ENCODE data around the gene GRB2. TPM values are rescaled to one million over a fixed set of nuclear protein-coding genes. Genes with fewer than 3 reads are reported as not detected.

GRB2 gene
- total and polyA plus RNA-seq, 2 donors from 2014 or later, result 65.3 to 119 TPM

DNA sequence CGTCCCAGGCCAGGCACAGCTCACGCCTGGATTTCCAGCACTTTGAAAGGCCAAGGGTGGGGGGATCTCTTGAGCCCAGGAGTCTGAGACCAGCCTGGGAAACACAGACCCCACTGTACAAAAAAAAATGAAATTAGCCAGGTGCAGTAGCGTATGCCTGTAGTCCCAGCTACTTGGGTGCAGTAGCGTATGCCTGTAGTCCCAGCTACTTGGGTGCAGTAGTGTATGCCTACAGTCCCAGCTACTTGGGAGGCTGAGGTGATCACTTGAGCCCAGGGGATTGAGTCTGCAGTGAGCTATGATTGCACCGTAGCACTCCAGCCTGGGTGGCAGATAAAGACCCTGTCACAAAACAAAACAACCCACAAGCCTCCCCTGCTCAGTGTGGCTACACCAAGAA lies 89.2 kb downstream of the GRB2 start:
- no peak overlapping the region for H3K4me3 ChIP-seq (ENCODE audit: low read length in 3 of 3)
- TF ChIP-seq, protein P1, sequence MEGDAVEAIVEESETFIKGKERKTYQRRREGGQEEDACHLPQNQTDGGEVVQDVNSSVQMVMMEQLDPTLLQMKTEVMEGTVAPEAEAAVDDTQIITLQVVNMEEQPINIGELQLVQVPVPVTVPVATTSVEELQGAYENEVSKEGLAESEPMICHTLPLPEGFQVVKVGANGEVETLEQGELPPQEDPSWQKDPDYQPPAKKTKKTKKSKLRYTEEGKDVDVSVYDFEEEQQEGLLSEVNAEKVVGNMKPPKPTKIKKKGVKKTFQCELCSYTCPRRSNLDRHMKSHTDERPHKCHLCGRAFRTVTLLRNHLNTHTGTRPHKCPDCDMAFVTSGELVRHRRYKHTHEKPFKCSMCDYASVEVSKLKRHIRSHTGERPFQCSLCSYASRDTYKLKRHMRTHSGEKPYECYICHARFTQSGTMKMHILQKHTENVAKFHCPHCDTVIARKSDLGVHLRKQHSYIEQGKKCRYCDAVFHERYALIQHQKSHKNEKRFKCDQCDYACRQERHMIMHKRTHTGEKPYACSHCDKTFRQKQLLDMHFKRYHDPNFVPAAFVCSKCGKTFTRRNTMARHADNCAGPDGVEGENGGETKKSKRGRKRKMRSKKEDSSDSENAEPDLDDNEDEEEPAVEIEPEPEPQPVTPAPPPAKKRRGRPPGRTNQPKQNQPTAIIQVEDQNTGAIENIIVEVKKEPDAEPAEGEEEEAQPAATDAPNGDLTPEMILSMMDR (IDR thresholded peaks at IDR 0.05; ENCODE audit: borderline replicate concordance, extremely low read depth, insufficient read depth), result no peak
- H3K27me3 ChIP-seq (ENCODE audit: control insufficient read depth, insufficient read depth, low read length), result no peaks in the 10 kb centered on the region
- intact Hi-C loops (cut with DNase I), result no loop called here
- peaks cover 0 to 24% (median 10%) of the 10 kb centered on the region in 3 donors for H3K36me3 ChIP-seq (ENCODE audit: control insufficient read depth in 2 of 3, insufficient read depth in 3 of 3, low read length in 3 of 3)
- peaks cover 0 to 2% (median 0%) of the 10 kb centered on the region in 3 donors for H3K4me1 ChIP-seq (ENCODE audit: control insufficient read depth in 2 of 3, insufficient read depth in 2 of 3, low read depth in 1 of 3, low read length in 3 of 3)
- H3K9me3 ChIP-seq (ENCODE audit: control insufficient read depth in 2 of 3, insufficient read depth in 1 of 3, low read length in 3 of 3), result no peaks in the 10 kb centered on the region
- FAIRE-seq, result no peak
- no peak for DNase-seq
- no peak overlapping the region for H3K9ac ChIP-seq (ENCODE audit: low read length in 3 of 3)
- no peak overlapping the region for H3K27ac ChIP-seq (ENCODE audit: low read depth in 2 of 2, low read length in 2 of 2)

GRCh38 chr17:75315541-75316243 lies 89.8 kb downstream of the GRB2 start:
- FAIRE-seq, result no peak
- intact Hi-C loops (cut with DNase I), result no loop called here

DNA sequence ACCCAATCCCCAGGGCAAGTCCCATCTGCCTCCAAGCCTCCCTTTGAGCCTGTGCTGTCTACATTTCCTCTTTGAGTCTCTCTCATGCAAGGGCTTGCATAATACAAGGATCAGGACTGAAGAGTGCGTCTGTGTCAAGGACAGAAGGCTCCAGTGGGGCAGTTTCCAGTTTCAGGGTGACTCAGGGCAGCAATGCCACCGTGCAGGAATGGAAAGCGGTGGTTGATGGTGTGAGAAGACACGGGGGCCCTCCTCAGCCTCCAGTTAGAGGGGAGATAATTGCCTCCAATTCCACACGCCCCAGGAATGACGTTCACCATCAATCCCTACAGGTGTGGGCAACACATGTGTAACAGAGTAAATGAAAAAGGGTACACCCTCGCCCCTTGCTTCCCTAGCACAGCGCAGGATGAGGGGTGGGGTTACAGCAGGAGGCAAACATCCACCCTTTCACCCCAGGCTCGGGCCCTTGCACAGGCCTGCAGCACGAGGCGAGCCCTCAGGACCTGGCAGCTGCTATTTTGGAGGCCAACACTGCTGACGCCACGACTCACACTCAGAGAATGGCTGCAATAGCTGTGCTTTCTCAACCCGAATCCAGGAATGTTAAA lies 91.4 kb downstream of the GRB2 start:
- intact Hi-C loops (cut with DNase I), result no loop called here
- H3K9me3 ChIP-seq (ENCODE audit: control insufficient read depth in 2 of 3, insufficient read depth in 1 of 3, low read length in 3 of 3), result no peaks in the 10 kb centered on the region
- TF ChIP-seq, protein P1 (IDR thresholded peaks at IDR 0.05; ENCODE audit: borderline replicate concordance, extremely low read depth, insufficient read depth), result no peak
- H3K9ac ChIP-seq (ENCODE audit: low read length in 3 of 3), result no peak overlapping the region
- H3K36me3 ChIP-seq (ENCODE audit: control insufficient read depth in 2 of 3, insufficient read depth in 3 of 3, low read length in 3 of 3), result peaks cover 0 to 11% (median 4%) of the 10 kb centered on the region in 3 donors
- H3K4me1 ChIP-seq (ENCODE audit: control insufficient read depth in 2 of 3, insufficient read depth in 2 of 3, low read depth in 1 of 3, low read length in 3 of 3), result peaks cover 0 to 4% (median 0%) of the 10 kb centered on the region in 3 donors
- FAIRE-seq (no peak), DNase-seq (no peak)
- H3K27me3 ChIP-seq (ENCODE audit: control insufficient read depth, insufficient read depth, low read length), result no peaks in the 10 kb centered on the region
- H3K4me3 ChIP-seq (ENCODE audit: low read length in 3 of 3), result no peak overlapping the region
- peak overlapping the region in 1 of 2 donors; percentile 47 for H3K27ac ChIP-seq (ENCODE audit: low read depth in 2 of 2, low read length in 2 of 2)

More at GRCh38 chr17:75315541-75316243, 89.8 kb downstream of the GRB2 start:
- H3K9ac ChIP-seq (ENCODE audit: low read length in 3 of 3), result no peak overlapping the region
- no peaks in the 10 kb centered on the region for H3K9me3 ChIP-seq (ENCODE audit: control insufficient read depth in 2 of 3, insufficient read depth in 1 of 3, low read length in 3 of 3)
- peaks cover 0 to 2% (median 0%) of the 10 kb centered on the region in 3 donors for H3K4me1 ChIP-seq (ENCODE audit: control insufficient read depth in 2 of 3, insufficient read depth in 2 of 3, low read depth in 1 of 3, low read length in 3 of 3)
- no peak overlapping the region for H3K4me3 ChIP-seq (ENCODE audit: low read length in 3 of 3)
- H3K27ac ChIP-seq (ENCODE audit: low read depth in 2 of 2, low read length in 2 of 2), result no peak overlapping the region
- TF ChIP-seq, protein P1 (IDR thresholded peaks at IDR 0.05; ENCODE audit: borderline replicate concordance, extremely low read depth, insufficient read depth), result no peak
- H3K27me3 ChIP-seq (ENCODE audit: control insufficient read depth, insufficient read depth, low read length), result no peaks in the 10 kb centered on the region
- peaks cover 0 to 22% (median 7%) of the 10 kb centered on the region in 3 donors for H3K36me3 ChIP-seq (ENCODE audit: control insufficient read depth in 2 of 3, insufficient read depth in 3 of 3, low read length in 3 of 3)
- DNase-seq, result no peak

All from kidney (tissue), 14 donors.